CD4-positive, alpha-beta T cell treated with Interleukin-15 for 4 hours (primary cell): Measurements from ENCODE around the gene TYR.
"Not testable (repeated sequence)": the region's sequence is repeated elsewhere in the genome, so short reads cannot be mapped to it uniquely, and the experiment has no call there.

ENCODE experiments used
- DNase-seq: peaks from one replicate; pipeline ENCODE4 v3.0.0-alpha.2; 2020; ENCODE audit warnings: low spot score

TYR gene

GRCh38 chr11:89272540-89273088 is 94.9 kb downstream of the TYR start:
- DNase-seq = not testable (repeated sequence)

DNA sequence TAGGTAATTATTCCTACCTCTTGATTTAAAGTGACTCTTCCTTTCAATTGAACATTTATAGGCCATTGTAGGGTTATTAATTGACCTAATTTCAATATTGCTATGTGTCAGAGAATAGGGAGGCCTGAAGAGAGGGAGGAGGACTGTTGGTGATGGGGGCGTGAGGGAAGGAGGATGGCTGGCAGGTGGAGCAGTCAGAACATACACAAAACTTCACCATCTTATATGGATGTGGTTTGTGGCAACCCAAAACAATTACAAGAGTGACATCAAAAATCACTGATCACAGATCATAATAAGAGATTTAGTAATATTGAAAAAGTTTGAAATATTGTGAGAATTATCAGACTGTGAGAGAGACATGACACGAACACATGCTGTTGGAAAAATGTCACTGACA is 95.5 kb downstream of the TYR start:
- not testable (repeated sequence) for DNase-seq

DNA sequence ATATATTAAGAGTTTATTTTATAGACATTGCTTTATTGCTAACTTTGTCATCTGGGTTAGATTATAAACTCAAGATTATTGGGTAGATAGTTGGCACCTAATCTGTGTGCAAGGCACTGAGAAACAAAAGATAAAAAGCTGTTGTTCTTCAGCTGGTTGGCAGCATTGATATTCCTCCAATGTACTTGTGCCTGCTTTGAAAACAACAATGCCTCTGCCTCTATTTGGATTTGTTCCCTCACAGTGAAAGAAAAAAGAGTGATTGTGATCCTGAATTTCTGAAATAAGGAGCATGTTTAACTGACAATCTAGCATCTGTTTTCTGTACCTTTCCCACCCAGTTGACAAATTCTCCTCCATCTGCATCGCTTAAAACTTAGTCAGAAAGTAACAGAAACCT is 98.3 kb downstream of the TYR start:
- DNase-seq = no peak

- no peak for DNase-seq
These were observed 101.5 kb downstream of the TYR start for GRCh38 chr11:89279176-89279575.

GRCh38 chr11:89281032-89281677 is 103.5 kb downstream of the TYR start:
- not testable (repeated sequence) for DNase-seq

DNA sequence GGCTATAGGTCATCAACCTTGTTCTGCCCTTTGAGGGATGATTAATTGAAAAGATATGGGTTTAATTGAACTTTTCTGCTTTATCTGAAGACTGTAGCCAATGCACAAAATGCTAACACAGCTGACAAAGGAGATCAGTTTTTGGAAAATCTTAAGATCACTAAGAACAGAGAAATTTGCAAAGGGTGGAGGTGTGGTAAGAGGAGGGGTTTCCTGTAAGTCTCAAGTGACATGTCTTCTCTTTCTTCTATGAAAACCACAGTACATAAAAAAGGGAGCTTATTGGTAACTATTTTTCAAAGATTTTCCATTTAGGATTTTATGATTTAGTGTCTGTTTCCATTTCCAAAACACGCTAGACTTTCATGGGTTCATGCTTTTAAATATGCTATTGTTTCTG is 108.9 kb downstream of the TYR start:
- DNase-seq = not testable (repeated sequence)

DNA sequence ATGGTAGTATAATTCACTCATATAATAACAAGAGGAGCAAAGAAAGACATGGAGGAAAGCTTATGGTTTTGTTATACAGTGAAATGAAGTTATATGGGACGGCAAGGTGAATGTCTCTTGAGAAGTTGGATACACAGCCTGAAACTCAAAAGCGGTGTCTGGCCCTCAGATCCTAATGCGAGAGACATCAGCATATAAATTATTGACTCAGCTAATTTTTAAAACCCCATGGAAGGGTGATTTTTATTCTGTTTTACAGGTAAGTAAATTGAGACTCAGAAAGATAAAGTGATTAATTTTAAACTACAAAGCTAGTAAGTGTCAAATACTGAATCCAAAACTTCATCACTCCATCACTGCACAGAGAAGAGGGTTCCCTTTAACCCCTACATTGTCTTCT is 110.3 kb downstream of the TYR start:
- DNase-seq = not testable (repeated sequence)

- DNase-seq = no peak
These were observed 116.4 kb downstream of the TYR start for GRCh38 chr11:89293965-89294679.

DNA sequence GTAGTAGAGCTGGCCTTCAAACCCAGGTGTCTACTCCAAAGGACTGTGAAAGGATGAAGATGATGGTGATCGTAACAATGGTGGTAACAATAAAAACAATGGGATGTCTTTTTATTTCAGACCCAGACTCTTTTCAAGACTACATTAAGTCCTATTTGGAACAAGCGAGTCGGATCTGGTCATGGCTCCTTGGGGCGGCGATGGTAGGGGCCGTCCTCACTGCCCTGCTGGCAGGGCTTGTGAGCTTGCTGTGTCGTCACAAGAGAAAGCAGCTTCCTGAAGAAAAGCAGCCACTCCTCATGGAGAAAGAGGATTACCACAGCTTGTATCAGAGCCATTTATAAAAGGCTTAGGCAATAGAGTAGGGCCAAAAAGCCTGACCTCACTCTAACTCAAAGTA is 117.3 kb downstream of the TYR start:
- DNase-seq = not testable (repeated sequence)

- not testable (repeated sequence) for DNase-seq
These were observed 125.4 kb downstream of the TYR start for GRCh38 chr11:89303029-89303428.

DNA sequence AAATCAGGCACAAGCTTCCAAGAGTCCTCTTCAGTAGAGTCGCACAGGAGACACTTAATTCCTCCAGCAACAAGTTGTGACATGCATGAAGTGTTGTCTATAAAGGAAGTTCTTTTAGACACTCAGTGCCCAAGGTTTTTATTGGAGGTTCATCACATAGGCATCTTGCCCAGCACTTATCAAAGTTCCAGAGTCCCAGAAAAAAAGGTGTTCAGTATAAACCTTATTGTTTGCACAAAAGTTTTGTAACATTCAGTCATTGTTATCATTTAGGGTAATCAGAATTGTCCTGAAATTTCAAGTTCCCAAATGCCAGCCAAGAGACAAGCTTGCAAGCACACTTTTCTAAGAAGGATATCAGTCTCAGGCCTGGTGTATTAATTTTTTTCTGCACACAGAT is 130.6 kb downstream of the TYR start:
- DNase-seq = not testable (repeated sequence)

GRCh38 chr11:89309321-89309985 is 131.8 kb downstream of the TYR start:
- not testable (repeated sequence) for DNase-seq

GRCh38 chr11:89310607-89311006 is 132.9 kb downstream of the TYR start:
- DNase-seq = not testable (repeated sequence)

DNA sequence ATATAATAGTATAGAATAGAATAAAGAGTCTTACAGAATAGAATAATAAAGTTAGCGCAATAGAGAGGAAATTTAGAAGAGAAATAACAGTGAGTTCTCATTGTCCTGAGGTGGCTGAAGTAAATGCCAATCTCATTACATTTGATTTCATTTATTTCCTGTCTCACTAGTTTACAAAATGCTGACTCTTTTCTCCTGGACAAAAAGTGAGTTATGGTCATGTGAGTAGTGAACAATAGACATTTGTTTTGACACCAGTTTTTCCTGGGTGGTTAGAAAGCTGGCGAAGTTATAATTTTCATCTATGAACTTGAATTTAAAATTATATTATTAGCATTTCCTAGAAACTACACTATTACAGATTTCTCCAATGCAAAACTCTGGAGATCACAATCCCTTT is 143.7 kb downstream of the TYR start:
- DNase-seq = no peak

DNA sequence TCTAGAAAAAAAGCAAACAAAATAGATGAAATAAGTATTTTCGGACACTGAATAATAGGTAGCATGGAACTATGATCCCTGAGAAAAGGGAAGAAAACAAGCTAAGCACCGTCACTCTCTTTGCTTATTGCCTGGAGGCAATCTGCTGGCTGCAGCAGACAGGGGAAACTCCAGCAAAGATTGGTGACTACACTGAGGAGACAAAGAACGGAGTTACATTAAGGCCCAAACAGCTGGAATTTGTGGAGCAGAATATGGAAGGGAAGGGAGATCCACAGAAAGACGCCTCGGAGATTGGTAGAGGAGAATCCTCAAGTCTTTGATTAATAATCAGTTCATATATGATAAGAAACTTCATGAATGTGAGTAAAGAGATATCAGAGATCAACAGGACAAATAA is 150.2 kb downstream of the TYR start:
- DNase-seq = no peak

DNA sequence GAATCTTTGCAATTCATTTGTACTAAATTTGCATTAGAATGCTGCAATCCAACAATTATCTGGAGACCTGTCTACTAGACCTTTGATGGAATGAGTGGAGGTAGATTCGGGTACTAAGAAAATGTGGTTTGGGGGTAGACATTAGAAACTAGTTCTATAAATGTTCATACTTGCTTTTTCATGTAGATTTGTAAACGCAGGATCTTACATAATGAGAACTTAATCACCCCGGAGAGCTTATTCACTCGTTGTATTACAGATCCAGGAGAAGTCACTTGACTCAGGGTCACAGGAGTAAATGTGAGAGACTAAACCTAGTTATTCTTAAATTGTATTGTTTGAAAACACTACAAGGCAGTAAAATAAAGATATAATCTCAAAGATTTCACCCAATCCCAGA is 154.3 kb downstream of the TYR start:
- DNase-seq = not testable (repeated sequence)

DNA sequence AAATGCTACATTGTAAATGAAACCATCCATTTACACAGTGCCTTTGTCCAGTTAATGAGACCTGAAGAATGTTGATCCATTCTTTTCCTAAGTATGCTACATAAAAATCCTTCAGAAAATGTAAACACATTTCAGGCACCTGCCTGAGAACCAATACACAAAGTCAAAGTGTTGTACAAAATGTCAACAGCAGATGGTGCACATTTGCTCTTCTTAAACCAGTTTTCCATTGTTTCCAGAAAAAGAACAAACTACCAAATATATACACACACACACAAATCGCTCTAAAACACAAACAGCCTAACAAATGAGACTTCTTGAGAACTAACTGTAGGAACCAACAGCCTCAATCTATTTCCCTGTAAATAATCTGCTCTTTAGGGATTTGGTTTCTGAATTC is 156.0 kb downstream of the TYR start:
- DNase-seq = not testable (repeated sequence)

GRCh38 chr11:89337100-89337650 is 159.5 kb downstream of the TYR start:
- DNase-seq = not testable (repeated sequence)

DNA sequence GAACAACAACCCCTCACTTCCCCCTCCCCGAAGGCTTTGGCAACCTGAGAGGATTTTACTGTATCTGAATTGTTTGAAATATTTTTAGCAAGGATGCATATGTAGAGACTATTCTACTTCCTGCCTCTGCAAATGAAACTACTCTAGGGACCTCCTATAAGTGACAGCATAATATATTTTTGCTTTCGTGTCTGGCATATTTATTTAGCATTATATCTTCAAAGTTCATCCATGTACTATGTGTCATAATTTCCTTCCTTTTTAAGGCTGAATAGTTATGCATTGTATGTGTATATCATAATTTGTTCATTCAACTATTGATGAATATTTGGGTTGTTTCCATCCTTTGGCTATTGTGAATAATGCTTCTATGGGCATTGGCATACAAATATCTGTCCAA is 160.4 kb downstream of the TYR start:
- not testable (repeated sequence) for DNase-seq

GRCh38 chr11:89340450-89340849 is 162.8 kb downstream of the TYR start:
- not testable (repeated sequence) for DNase-seq

DNA sequence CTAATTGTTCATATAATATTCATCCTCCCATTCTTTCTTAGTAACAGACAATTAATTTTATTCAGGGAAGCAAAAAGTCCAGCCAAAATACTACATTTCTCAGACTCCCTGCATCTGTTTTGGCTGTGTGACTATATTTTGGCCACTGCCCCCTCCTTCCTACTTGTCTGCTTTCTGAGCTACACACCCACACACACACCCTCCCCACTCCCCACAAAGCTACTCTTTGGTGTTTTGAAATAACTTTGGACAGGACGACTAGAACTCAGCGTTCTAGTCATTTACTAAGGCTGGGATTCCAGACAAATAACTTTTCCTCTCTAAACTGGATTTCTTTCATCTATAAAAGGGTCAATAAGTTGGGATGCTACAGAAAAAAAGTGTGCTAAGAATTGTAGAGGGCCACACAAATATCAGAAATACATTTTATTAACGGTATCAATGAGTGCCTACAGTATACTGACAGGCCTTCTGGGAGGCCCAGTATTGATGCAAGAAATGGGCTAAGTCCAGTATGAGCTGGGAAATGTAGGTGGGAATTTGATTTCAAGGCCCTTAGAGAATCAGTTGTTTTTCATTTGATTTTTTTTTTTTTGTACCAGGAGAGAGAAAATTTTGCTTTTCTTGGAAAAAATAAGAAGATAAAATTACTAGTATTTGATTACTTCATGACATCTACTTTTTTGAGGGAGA is 165.4 kb downstream of the TYR start:
- not testable (repeated sequence) for DNase-seq
